GM19035 (cell line): ENCODE results near the gene SOHLH1.
"Not testable (repeated sequence)": the region's sequence is repeated elsewhere in the genome, so short reads cannot be mapped to it uniquely, and the experiment has no call there.

ENCODE experiments used
- ATAC-seq: cut with Tn5 transposase; IDR thresholded peaks from one replicate; pipeline ENCODE4 v1.9.1; 2021; ENCODE audit not compliant: unreplicated experiment

Gene SOHLH1

GRCh38 chr9:135681161-135681560 lies 18.1 kb downstream of the SOHLH1 start:
- ATAC-seq, result no peak

GRCh38 chr9:135680056-135680455 lies 19.2 kb downstream of the SOHLH1 start:
- no peak for ATAC-seq

GRCh38 chr9:135678236-135679017 lies 20.9 kb downstream of the SOHLH1 start:
- ATAC-seq, result no peak

GRCh38 chr9:135677641-135678168 lies 21.6 kb downstream of the SOHLH1 start:
- ATAC-seq, result no peak

GRCh38 chr9:135676891-135677290 lies 22.4 kb downstream of the SOHLH1 start:
- ATAC-seq, result no peak

- ATAC-seq, result no peak
Observed at GRCh38 chr9:135674977-135675376, 24.3 kb downstream of the SOHLH1 start.

- no peak for ATAC-seq
Observed at GRCh38 chr9:135673941-135674340, 25.3 kb downstream of the SOHLH1 start.

- not testable (repeated sequence) for ATAC-seq
Observed at GRCh38 chr9:135672786-135673185, 26.5 kb downstream of the SOHLH1 start.

- ATAC-seq, result no peak
Observed at GRCh38 chr9:135671591-135672041, 27.7 kb downstream of the SOHLH1 start.

GRCh38 chr9:135670721-135671590 lies 28.3 kb downstream of the SOHLH1 start:
- ATAC-seq, result no peak

- ATAC-seq, result no peak
Observed at GRCh38 chr9:135669616-135670285, 29.5 kb downstream of the SOHLH1 start.

GRCh38 chr9:135669018-135669417 lies 30.3 kb downstream of the SOHLH1 start:
- not testable (repeated sequence) for ATAC-seq

GRCh38 chr9:135667463-135668001 lies 31.7 kb downstream of the SOHLH1 start:
- no peak for ATAC-seq

GRCh38 chr9:135666534-135667462 lies 32.5 kb downstream of the SOHLH1 start:
- no peak for ATAC-seq

GRCh38 chr9:135665795-135666189 lies 33.5 kb downstream of the SOHLH1 start:
- no peak for ATAC-seq

GRCh38 chr9:135664801-135665794 lies 34.2 kb downstream of the SOHLH1 start:
- no peak for ATAC-seq

- ATAC-seq, result no peak
Observed at GRCh38 chr9:135664266-135664665, 35.0 kb downstream of the SOHLH1 start.

GRCh38 chr9:135663857-135664256 lies 35.4 kb downstream of the SOHLH1 start:
- ATAC-seq, result no peak

- ATAC-seq, result no peak
Observed at GRCh38 chr9:135663451-135663770, 35.9 kb downstream of the SOHLH1 start.
